Stimulated activated CD4-positive, alpha-beta T cell treated with anti-CD3 and anti-CD28 coated beads, Interleukin-4, amount 100 ng/mL, for 48 hours (primary cell): ENCODE data around the gene GPR152.
A peak's percentile ranks its signal among the peaks of the same experiment; 100 is the strongest.
"Not testable (repeated sequence)": the region's sequence is repeated elsewhere in the genome, so short reads cannot be mapped to it uniquely, and the experiment has no call there.

ENCODE experiments used
- DNase-seq, 2 donors: peaks; one replicate each; pipeline ENCODE4 v3.0.0-alpha.2; 2020; ENCODE audit warnings: low read depth in 2 of 2

Gene GPR152

DNA sequence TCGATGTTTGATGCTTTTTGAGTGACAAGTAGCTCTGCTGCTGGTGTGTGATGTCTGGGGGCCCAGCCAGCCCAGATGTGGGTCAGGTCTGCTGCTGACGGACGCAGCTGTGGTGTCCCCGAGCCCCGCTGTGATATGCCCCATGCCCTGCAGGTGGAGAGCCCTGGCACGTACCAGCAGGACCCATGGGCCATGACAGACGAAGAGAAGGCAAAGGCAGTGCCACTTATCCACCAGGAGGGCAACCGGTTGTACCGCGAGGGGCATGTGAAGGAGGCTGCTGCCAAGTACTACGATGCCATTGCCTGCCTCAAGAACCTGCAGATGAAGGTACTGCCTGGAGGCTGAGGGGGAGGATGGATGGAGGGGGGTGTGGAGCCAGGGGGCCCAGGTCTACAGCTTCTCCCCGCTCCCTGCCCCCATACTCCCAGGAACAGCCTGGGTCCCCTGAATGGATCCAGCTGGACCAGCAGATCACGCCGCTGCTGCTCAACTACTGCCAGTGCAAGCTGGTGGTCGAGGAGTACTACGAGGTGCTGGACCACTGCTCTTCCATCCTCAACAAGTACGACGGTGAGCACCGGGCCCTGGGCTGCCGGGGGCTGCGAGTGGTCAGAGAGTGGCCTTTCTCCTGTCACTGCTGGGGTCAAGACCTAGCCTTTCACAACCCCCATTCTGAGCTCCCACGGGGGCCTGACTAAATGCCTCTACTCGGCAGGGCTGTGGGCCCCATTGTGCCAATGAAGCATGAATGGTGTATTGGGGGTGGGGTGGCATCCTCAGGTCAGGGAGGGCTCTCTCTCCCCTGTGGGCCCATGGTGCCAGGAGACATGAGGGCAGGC lies 37.6 kb upstream of the GPR152 start:
- DNase-seq = no peak

- no peak for DNase-seq
These were observed 36.8 kb upstream of the GPR152 start for GRCh38 chr11:67489203-67489884.

- DNase-seq = no peak
These were observed 34.1 kb upstream of the GPR152 start for GRCh38 chr11:67486481-67487195.

- DNase-seq = not testable (repeated sequence)
These were observed 33.4 kb upstream of the GPR152 start for GRCh38 chr11:67485873-67486361.

- DNase-seq = peak in 1 of 2 donors; percentile 63
These were observed 32.4 kb upstream of the GPR152 start for GRCh38 chr11:67484847-67485311.

- no peak for DNase-seq
These were observed 31.5 kb upstream of the GPR152 start for GRCh38 chr11:67483831-67484665.

GRCh38 chr11:67482827-67483798 lies 30.6 kb upstream of the GPR152 start, which contains the start of gene AIP:
Gene AIP (plus strand): TSS chr11:67483026. CDS start chr11:67483159, 133 bp downstream.
- peak; percentile 97 to 98 for DNase-seq

DNA sequence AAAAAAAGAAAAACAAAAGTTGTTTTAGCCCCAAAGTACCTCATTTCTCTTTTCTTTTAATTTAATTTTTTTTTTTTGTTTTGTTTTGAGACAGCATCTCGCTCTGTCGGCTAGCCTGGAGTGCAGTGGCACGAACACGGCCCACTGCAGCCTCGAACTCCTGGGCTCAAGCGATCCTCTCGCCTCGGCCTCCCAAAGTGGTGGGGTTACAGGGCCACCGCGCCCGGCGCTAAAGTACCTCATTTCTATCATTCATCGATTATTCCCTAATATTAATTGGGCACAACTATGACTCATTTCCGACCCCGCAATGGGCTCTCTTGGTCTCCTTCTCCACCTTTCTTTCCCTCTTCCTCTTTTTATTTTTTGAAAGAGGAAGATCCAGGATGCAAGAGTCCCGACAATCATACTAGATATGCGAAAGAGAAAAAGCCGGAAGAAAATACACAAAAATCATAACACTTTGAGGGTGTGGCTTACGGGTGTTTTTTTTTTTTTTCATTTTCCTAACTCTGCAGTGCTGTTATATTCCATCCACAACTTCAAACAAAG lies 29.8 kb upstream of the GPR152 start:
- no peak for DNase-seq

- not testable (repeated sequence) for DNase-seq
These were observed 25.0 kb upstream of the GPR152 start for GRCh38 chr11:67477344-67478050.

DNA sequence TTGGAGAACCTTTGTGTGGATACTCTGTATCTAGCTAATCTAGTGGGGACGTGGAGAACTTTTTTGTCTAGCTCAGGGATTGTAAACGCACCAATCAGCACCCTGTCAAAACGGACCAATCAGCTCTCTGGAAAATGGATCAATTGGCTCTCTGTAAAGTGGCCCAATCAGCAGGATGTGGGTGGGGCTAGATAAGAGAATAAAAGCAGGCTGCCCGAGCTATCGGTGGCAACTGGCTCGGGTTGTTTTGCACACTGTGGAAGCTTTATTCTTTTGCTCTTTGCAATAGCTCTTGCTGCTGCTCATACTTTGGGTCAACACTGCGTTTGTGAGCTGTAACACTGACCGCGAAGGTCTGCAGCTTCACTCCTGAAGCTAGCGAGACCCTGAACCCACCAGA lies 24.2 kb upstream of the GPR152 start:
- not testable (repeated sequence) for DNase-seq

DNA sequence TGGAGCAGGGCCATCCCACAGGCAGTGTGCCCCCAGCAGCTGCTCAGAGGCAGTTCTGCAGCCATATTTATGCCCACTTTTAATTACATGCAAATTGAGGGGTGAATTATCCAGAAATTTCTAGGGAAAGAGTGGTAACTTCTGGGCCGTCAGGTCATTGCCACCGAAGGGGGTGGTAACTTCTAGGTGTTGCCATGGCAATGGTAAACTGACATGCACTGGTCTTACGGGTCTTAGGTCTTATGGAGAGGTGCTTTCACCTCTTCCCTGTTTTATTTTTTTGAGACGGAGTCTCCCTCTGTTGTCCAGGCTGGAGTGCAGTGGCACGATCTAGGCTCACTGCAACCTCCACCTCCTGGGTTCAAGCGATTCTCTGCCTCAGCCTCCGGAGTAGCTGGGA lies 20.4 kb upstream of the GPR152 start:
- no peak for DNase-seq

- no peak for DNase-seq
These were observed 17.9 kb upstream of the GPR152 start for GRCh38 chr11:67470337-67471002.

DNA sequence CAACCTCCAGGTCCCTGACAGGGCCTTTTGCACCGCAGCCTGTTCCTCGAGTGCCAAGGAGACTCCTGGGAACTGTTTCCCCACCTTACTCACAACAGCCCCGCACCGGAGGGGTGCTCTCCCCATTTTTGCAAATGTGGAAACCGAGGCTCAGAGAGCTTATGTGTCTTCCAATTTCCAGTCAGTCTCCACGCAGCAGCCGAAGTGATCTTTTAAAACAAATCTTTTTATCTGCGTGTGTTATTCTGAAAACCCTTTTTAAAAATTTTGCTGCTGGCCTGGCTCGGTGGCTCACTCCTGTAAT lies 16.9 kb upstream of the GPR152 start:
- DNase-seq = no peak

- DNase-seq = peak; percentile 89 to 95
These were observed 16.4 kb upstream of the GPR152 start, which contains the start of gene TMEM134 for GRCh38 chr11:67468759-67469507. Gene TMEM134 (minus strand): TSS chr11:67469251. CDS start chr11:67469192, 59 bp downstream.

GRCh38 chr11:67468456-67468758 lies 15.9 kb upstream of the GPR152 start:
- DNase-seq = peak in 1 of 2 donors; percentile 27

DNA sequence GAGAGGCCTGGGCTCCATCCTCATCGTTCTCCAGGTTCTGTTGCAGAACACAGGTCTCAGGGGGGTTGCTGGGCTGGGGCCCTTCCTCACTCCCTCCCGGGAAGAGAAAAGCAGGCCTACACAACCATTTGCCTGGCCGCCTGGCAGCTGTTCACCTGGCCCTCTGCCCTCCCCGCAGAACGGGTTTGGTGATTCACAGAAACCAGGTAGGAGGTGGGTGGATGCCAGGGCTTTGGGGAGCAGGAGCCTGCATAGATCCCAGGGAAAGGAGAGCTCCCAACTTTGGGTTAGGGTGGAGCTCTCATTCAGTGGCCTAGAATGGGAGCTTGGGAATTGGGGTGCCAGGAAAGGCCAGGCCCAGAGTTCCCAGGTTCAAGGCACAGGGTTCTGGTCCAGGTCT lies 15.5 kb upstream of the GPR152 start:
- no peak for DNase-seq

GRCh38 chr11:67466962-67467771 lies 14.6 kb upstream of the GPR152 start:
- no peak for DNase-seq
